Measurements from ENCODE around the gene LNX1. TPM values are rescaled to one million over a fixed set of nuclear protein-coding genes. Genes with fewer than 3 reads are reported as not detected.

Gene LNX1
- total RNA-seq, 1 experiment from 2014 or later, result 1.7 TPM

- no peak overlapping the region for H4K91ac ChIP-seq (ENCODE audit: insufficient read length, low read depth, low read length)
- H4K20me1 ChIP-seq (ENCODE audit: control insufficient read depth, insufficient read depth, insufficient read length), result no peaks in the 10 kb centered on the region
- H3T11ph ChIP-seq (ENCODE audit: low read length), result no peak overlapping the region
- Mint-ChIP-seq H3K9me3 (peaks cover 28% of the 10 kb centered on the region in 2 experiments), H3K4me3 (no peak overlapping the region), H3K4me1 (no peaks in the 10 kb centered on the region), H3K27me3 (ENCODE audit: low read depth) (peaks cover 3% of the 10 kb centered on the region; the same call in 1 of the 2 replicates), H3K36me3 (ENCODE audit: insufficient read depth in 1 of 3, low read depth in 3 of 3) (peaks cover 21 to 48% (median 42%) of the 10 kb centered on the region in 3 experiments), H3K27ac (no peak overlapping the region)
- no peak overlapping the region for H3K23ac ChIP-seq (ENCODE audit: insufficient read length, low read depth, low read length)
- H2BK12ac ChIP-seq (ENCODE audit: insufficient read length, low read depth, low read length), result no peak overlapping the region
- no peak overlapping the region for H2BK5ac ChIP-seq (ENCODE audit: insufficient read length, low read length)
- no peaks in the 10 kb centered on the region for H3K79me2 ChIP-seq (ENCODE audit: insufficient read depth, low read length)
- no peak for TF ChIP-seq CTCF (conservative IDR thresholded peaks at IDR 0.05)
- H2BK120ac ChIP-seq (ENCODE audit: low read depth, low read length, poor library complexity, severe bottlenecking), result no peak overlapping the region
- H2AK5ac ChIP-seq (ENCODE audit: insufficient read length, low read length), result no peak overlapping the region
- no peak overlapping the region for H3K9ac ChIP-seq (ENCODE audit: extremely low read depth, insufficient read length, low read length)
- WGBS (ENCODE audit: extremely low coverage, insufficient read length, low lambda C conversion rate), result no CpG with 5 or more reads among the region's 2 CpGs
- H3K23me2 ChIP-seq (ENCODE audit: insufficient read length, low read depth, low read length, poor library complexity, severe bottlenecking), result no peaks in the 10 kb centered on the region
- H3K79me1 ChIP-seq (ENCODE audit: insufficient read depth, low read depth, low read length, poor library complexity, severe bottlenecking), result no peaks in the 10 kb centered on the region
- no peak for DNase-seq
- no peak overlapping the region for H3K4ac ChIP-seq (ENCODE audit: low read depth, low read length)
- H3K4me2 ChIP-seq (ENCODE audit: insufficient read depth, insufficient read length, low read length), result no peak overlapping the region
- no peak overlapping the region for H4K5ac ChIP-seq (ENCODE audit: insufficient read length, low read depth, low read length)
- no peak overlapping the region for H2AFZ ChIP-seq (ENCODE audit: low read length)
- H2BK15ac ChIP-seq (ENCODE audit: low read depth, low read length), result no peak overlapping the region
- no peak overlapping the region for H2BK20ac ChIP-seq (ENCODE audit: low read depth, low read length, poor library complexity, severe bottlenecking)
- H3K18ac ChIP-seq (ENCODE audit: insufficient read length, low read depth, low read length), result no peak overlapping the region
- no peaks in the 10 kb centered on the region for H3K9me3 ChIP-seq (ENCODE audit: control insufficient read depth, low read depth, low read length)
- no peak overlapping the region for H3K27ac ChIP-seq (ENCODE audit: insufficient read length, low read depth, low read length)
- no peak overlapping the region for H3K14ac ChIP-seq (ENCODE audit: insufficient read depth, low read length)
- H3K4me1 ChIP-seq (ENCODE audit: insufficient read depth, low read length), result no peaks in the 10 kb centered on the region
- no peaks in the 10 kb centered on the region for H3K27me3 ChIP-seq (ENCODE audit: insufficient read depth, low read length)
- no peak overlapping the region for H3K56ac ChIP-seq (ENCODE audit: insufficient read length, low read depth, low read length)
- no peak overlapping the region for H4K8ac ChIP-seq (replicated peaks; ENCODE audit: insufficient read length, low read depth, low read length)
Measured at GRCh38 chr4:53465281-53465680, 126.0 kb downstream of the LNX1 start.
